Neural cell (in vitro differentiated cells): ENCODE measurements around the gene SKIC2. TPM values are rescaled to one million over a fixed set of nuclear protein-coding genes. Genes with fewer than 3 reads are reported as not detected.

Source experiments
- H2AFZ ChIP-seq: fragments of 200-600, 300-800 bp; sonication (generic), shearing (Covaris generic); 2 replicates; pipeline ENCODE4 v1.6.0; 2014; ENCODE audit warnings: low read depth, mild to moderate bottlenecking, antibody characterized with exemption, low read length, moderate library complexity
- H3F3A ChIP-seq: fragments of 200-600 bp; shearing (Covaris generic); 2 replicates; pipeline ENCODE4 v1.6.1; 2016; ENCODE audit warnings: mild to moderate bottlenecking, moderate library complexity, mixed read lengths, antibody characterized with exemption, low read length; ENCODE audit not compliant: insufficient read depth, poor library complexity, severe bottlenecking
- H3K27ac ChIP-seq: fragments of 200-600, 300-800 bp; sonication (generic), shearing (Covaris generic); 2 replicates; pipeline ENCODE4 v1.5.1; 2014; ENCODE audit warnings: mild to moderate bottlenecking, low read length, moderate library complexity
- H3K27me3 ChIP-seq: fragments of 300-800, 200-600 bp; sonication (generic), shearing (Covaris generic); 2 replicates; pipeline ENCODE4 v1.6.0; 2014; ENCODE audit warnings: mild to moderate bottlenecking, low read depth, low read length, moderate library complexity; ENCODE audit not compliant: insufficient read depth
- H3K36me3 ChIP-seq: fragments of 300-800, 200-600 bp; sonication (generic), shearing (Covaris generic); 2 replicates; pipeline ENCODE4 v1.5.1; 2014; ENCODE audit warnings: mild to moderate bottlenecking, antibody characterized with exemption, low read length, moderate library complexity; ENCODE audit not compliant: insufficient read depth
- H3K4me2 ChIP-seq: fragments of 300-800, 200-600 bp; sonication (generic), shearing (Covaris generic); 2 replicates; pipeline ENCODE4 v1.6.0; 2014; ENCODE audit warnings: mild to moderate bottlenecking, low read length
- H3K4me3 ChIP-seq: fragments of 300-800, 200-600 bp; sonication (generic), shearing (Covaris generic); 2 replicates; pipeline ENCODE4 v1.5.1; 2014; ENCODE audit warnings: mild to moderate bottlenecking, low read length, moderate library complexity
- H3K79me2 ChIP-seq: fragments of 200-600 bp; shearing (Covaris generic); replicated peaks from 2 replicates; pipeline ENCODE4 v1.6.0; 2014; ENCODE audit warnings: mild to moderate bottlenecking, low read length, moderate library complexity; ENCODE audit not compliant: insufficient read depth
- H3K9ac ChIP-seq: fragments of 300-800, 200-600 bp; sonication (generic), shearing (Covaris generic); 2 replicates; pipeline ENCODE4 v1.6.1; 2016; ENCODE audit warnings: mild to moderate bottlenecking, low read length, mixed read lengths
- H3K9me2 ChIP-seq: fragments of 200-600 bp; shearing (Covaris generic); 2 replicates; pipeline ENCODE4 v1.6.1; 2016; ENCODE audit warnings: mild to moderate bottlenecking, low read length, mixed read lengths; ENCODE audit not compliant: insufficient read depth
- H3K9me3 ChIP-seq: fragments of 200-600, 300-800 bp; sonication (generic), shearing (Covaris generic); 2 replicates; pipeline ENCODE4 v1.6.1; 2016; ENCODE audit warnings: mild to moderate bottlenecking, mixed run types, low read length, moderate library complexity, mixed read lengths
- H4K20me1 ChIP-seq: fragments of 200-600 bp; shearing (Covaris generic); 2 replicates; pipeline ENCODE4 v1.6.1; 2016; ENCODE audit warnings: mild to moderate bottlenecking, mixed run types; ENCODE audit not compliant: insufficient read depth
- EP300 ChIP-seq: fragments of 450-650 bp; conservative IDR thresholded peaks from 2 replicates; pipeline ENCODE4 v1.6.1; 2014; ENCODE audit warnings: antibody characterized with exemption, mild to moderate bottlenecking, moderate library complexity; ENCODE audit not compliant: poor library complexity, severe bottlenecking
- EZH2 ChIP-seq: fragments of 200-600, 300-800 bp; shearing (Covaris generic), sonication (generic); IDR thresholded peaks from 2 replicates; pipeline ENCODE4 v1.6.1; 2014; ENCODE audit warnings: antibody characterized with exemption, low read length, borderline replicate concordance, mild to moderate bottlenecking; ENCODE audit not compliant: insufficient read depth, poor library complexity, severe bottlenecking
- MXI1 ChIP-seq: fragments of 450-650 bp; conservative IDR thresholded peaks from 2 replicates; pipeline ENCODE4 v1.6.1; 2014; ENCODE audit warnings: antibody characterized with exemption, mild to moderate bottlenecking; ENCODE audit not compliant: poor library complexity, severe bottlenecking
- POLR2AphosphoS5 ChIP-seq: IDR thresholded peaks from 2 replicates; pipeline ENCODE4 v1.6.1; 2012
- RAD21 ChIP-seq: fragments of 450-650 bp; conservative IDR thresholded peaks from 2 replicates; pipeline ENCODE4 v1.6.1; 2014; ENCODE audit warnings: antibody characterized with exemption, mild to moderate bottlenecking, moderate library complexity
- SMC3 ChIP-seq: fragments of 450-650 bp; conservative IDR thresholded peaks from 2 replicates; pipeline ENCODE4 v1.6.1; 2014; ENCODE audit warnings: antibody characterized with exemption, mild to moderate bottlenecking, moderate library complexity; ENCODE audit not compliant: poor library complexity
- TAF1 ChIP-seq: IDR thresholded peaks from 2 replicates; pipeline ENCODE4 v1.6.1; 2012; ENCODE audit warnings: low read depth
- polyA plus RNA-seq: library from polyadenylated mRNA; depleted of rRNA; stranded (reverse); fragments of >200 nt; gene quantifications from 2 replicates; pipeline ENCODE4 v1.2.3, GENCODE V29; 2014
- TF ChIP-seq, protein P1 (sequence below): fragments of 450-650 bp; IDR thresholded peaks from 2 replicates; pipeline ENCODE4 v1.5.1; 2014; ENCODE audit warnings: antibody characterized with exemption, mild to moderate bottlenecking, moderate library complexity; ENCODE audit not compliant: poor library complexity, severe bottlenecking
- TF ChIP-seq, protein P2 (sequence below): IDR thresholded peaks from 2 replicates; pipeline ENCODE4 v1.6.1; 2012; ENCODE audit warnings: borderline replicate concordance

The SKIC2 gene
- polyA plus RNA-seq, 1 donor from 2014 or later, result 48.2 TPM

DNA sequence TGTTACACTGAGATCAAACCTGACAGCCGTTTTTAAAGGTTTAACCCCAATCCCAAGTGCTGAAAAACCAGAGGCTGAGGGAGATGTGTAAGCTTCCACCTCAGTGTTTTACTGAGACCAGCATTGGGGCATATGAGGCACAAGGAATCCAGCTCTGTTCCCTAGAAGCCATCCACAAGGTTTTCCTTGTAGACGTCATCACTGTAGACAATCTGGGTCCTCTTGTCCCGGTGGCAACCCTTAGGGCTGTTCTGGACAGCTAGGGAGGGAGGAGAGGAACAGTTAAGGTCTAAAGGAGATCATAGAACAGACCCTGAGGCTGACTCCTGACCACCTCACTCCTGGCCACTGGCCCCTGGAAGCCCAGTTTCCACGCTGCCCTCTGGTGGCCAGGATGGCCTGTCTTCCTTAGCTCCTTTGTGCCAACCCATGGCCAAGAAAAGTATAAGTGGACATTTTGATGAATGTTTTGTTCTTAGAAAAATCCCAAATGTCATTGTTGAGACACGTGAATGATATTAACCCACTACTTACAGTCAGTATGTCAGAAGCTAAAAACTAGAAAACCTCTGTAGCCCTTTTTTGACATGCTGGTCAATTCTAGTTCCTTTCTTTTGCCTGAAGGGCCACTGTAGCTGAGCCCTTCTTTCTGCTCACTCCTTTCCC is 6.7 kb upstream of the SKIC2 start:
- H3K27ac ChIP-seq, result no peak overlapping the region
- no peaks in the 10 kb centered on the region for H3K27me3 ChIP-seq
- H4K20me1 ChIP-seq, result no peaks in the 10 kb centered on the region
- H3K9me2 ChIP-seq, result no peaks in the 10 kb centered on the region
- peaks cover under 1% of the 10 kb centered on the region for H3K79me2 ChIP-seq
- no peaks in the 10 kb centered on the region for H3F3A ChIP-seq
- TF ChIP-seq POLR2AphosphoS5 (no peak), RAD21 (peak; percentile 59), SMC3 (peak; percentile 76), TAF1 (no peak), EP300 (no peak), MXI1 (no peak)
- TF ChIP-seq, protein P1, sequence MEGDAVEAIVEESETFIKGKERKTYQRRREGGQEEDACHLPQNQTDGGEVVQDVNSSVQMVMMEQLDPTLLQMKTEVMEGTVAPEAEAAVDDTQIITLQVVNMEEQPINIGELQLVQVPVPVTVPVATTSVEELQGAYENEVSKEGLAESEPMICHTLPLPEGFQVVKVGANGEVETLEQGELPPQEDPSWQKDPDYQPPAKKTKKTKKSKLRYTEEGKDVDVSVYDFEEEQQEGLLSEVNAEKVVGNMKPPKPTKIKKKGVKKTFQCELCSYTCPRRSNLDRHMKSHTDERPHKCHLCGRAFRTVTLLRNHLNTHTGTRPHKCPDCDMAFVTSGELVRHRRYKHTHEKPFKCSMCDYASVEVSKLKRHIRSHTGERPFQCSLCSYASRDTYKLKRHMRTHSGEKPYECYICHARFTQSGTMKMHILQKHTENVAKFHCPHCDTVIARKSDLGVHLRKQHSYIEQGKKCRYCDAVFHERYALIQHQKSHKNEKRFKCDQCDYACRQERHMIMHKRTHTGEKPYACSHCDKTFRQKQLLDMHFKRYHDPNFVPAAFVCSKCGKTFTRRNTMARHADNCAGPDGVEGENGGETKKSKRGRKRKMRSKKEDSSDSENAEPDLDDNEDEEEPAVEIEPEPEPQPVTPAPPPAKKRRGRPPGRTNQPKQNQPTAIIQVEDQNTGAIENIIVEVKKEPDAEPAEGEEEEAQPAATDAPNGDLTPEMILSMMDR, result peak; percentile 65
- no peak overlapping the region for H3K4me2 ChIP-seq
- no peak overlapping the region for H3K4me3 ChIP-seq
- no peak overlapping the region for H2AFZ ChIP-seq
- H3K36me3 ChIP-seq, result no peaks in the 10 kb centered on the region
- H3K9ac ChIP-seq, result no peak overlapping the region
- no peaks in the 10 kb centered on the region for H3K9me3 ChIP-seq

DNA sequence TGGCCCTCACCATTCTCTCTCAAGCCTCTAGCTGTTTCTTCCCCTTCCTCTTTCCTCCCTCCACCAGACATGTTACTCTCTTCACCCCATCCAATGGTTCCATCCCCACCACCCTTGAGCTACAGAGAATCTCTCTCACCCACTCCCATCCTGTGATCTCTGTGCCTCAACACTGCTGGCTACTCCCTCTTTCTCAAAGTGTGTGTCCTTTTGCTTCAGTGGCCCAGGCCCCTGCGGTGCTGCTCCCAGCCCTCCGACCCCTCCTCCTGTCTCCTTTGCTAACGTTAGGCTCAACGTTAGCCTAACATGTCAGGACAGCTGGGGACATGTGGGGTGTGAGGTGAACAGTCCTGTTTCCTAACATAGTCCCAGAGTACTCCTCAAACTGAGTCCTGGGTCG is 6.1 kb upstream of the SKIC2 start:
- H3K79me2 ChIP-seq, result peaks cover 6% of the 10 kb centered on the region
- H2AFZ ChIP-seq, result no peak overlapping the region
- H3K36me3 ChIP-seq, result no peaks in the 10 kb centered on the region

DNA sequence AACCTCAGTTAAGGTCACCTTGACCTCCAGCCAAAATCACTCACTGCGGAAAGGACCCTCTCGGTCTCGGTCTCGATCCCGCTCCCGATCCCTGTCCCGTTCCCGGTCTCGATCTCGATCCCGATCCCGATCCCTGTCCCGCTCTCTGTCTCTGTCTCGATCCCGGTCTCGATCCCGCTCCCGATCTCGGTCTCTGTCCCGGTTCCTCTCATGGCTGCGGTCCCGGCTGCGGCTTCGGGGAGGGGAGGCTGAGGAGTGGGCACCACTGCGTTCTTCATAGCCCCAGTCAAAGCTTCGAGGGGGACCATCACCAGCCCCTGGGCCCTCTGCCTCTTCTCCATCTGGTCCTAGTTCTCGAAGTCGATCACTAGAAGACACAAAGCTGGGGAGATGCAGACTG is 4.5 kb upstream of the SKIC2 start:
- H4K20me1 ChIP-seq, result no peaks in the 10 kb centered on the region
- H3K4me2 ChIP-seq, result no peak overlapping the region
- H3K9me3 ChIP-seq, result no peaks in the 10 kb centered on the region
- no peaks in the 10 kb centered on the region for H3K36me3 ChIP-seq
- no peak overlapping the region for H3K27ac ChIP-seq
- H3K9ac ChIP-seq, result no peak overlapping the region
- H2AFZ ChIP-seq, result no peak overlapping the region
- no peaks in the 10 kb centered on the region for H3K27me3 ChIP-seq
- H3F3A ChIP-seq, result no peaks in the 10 kb centered on the region
- H3K79me2 ChIP-seq, result peaks cover 19% of the 10 kb centered on the region
- TF ChIP-seq SMC3 (no peak), TAF1 (no peak), RAD21 (no peak), MXI1 (no peak), POLR2AphosphoS5 (no peak), EP300 (no peak), EZH2 (no peak)
- TF ChIP-seq, protein P2, sequence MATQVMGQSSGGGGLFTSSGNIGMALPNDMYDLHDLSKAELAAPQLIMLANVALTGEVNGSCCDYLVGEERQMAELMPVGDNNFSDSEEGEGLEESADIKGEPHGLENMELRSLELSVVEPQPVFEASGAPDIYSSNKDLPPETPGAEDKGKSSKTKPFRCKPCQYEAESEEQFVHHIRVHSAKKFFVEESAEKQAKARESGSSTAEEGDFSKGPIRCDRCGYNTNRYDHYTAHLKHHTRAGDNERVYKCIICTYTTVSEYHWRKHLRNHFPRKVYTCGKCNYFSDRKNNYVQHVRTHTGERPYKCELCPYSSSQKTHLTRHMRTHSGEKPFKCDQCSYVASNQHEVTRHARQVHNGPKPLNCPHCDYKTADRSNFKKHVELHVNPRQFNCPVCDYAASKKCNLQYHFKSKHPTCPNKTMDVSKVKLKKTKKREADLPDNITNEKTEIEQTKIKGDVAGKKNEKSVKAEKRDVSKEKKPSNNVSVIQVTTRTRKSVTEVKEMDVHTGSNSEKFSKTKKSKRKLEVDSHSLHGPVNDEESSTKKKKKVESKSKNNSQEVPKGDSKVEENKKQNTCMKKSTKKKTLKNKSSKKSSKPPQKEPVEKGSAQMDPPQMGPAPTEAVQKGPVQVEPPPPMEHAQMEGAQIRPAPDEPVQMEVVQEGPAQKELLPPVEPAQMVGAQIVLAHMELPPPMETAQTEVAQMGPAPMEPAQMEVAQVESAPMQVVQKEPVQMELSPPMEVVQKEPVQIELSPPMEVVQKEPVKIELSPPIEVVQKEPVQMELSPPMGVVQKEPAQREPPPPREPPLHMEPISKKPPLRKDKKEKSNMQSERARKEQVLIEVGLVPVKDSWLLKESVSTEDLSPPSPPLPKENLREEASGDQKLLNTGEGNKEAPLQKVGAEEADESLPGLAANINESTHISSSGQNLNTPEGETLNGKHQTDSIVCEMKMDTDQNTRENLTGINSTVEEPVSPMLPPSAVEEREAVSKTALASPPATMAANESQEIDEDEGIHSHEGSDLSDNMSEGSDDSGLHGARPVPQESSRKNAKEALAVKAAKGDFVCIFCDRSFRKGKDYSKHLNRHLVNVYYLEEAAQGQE, result no peak
- TF ChIP-seq, protein P1, result no peak
- no peak overlapping the region for H3K4me3 ChIP-seq
- no peaks in the 10 kb centered on the region for H3K9me2 ChIP-seq

More for the DNA sequence above, 6.1 kb upstream of the SKIC2 start:
- no peak overlapping the region for H3K27ac ChIP-seq
- H3K9ac ChIP-seq, result no peak overlapping the region
- H3K9me3 ChIP-seq, result no peaks in the 10 kb centered on the region
- H4K20me1 ChIP-seq, result no peaks in the 10 kb centered on the region
- no peaks in the 10 kb centered on the region for H3K9me2 ChIP-seq
- no peak overlapping the region for H3K4me3 ChIP-seq
- no peak overlapping the region for H3K4me2 ChIP-seq
- no peak for TF ChIP-seq EZH2
- no peaks in the 10 kb centered on the region for H3F3A ChIP-seq
- H3K27me3 ChIP-seq, result no peaks in the 10 kb centered on the region
